GM12892 (cell line): ENCODE measurements around the gene ZNF562.

Experiments used
- POLR2A ChIP-seq: IDR thresholded peaks from 2 replicates; pipeline ENCODE4 v1.6.1; 2011; ENCODE audit warnings: low read depth, low read length, control low read depth
- POLR2AphosphoS5 ChIP-seq: IDR thresholded peaks from 2 replicates; pipeline ENCODE4 v1.6.1; 2011; ENCODE audit warnings: low read depth, low read length, control low read depth
- TAF1 ChIP-seq: IDR thresholded peaks from 2 replicates; pipeline ENCODE4 v1.6.1; 2011; ENCODE audit warnings: low read depth, mild to moderate bottlenecking, control low read depth, low read length, borderline replicate concordance

GRCh38 chr19:9640956-9641355 is 33.9 kb downstream of the ZNF562 start:
- TF ChIP-seq POLR2A = no peak
- TF ChIP-seq TAF1 = no peak
- no peak for TF ChIP-seq POLR2AphosphoS5
